OCI-LY1 (cell line): ENCODE measurements around the gene CCNT2.

Experiments used
- CTCF ChIP-seq: fragments of 200-600 bp; sonication (generic), shearing (Covaris generic); IDR thresholded peaks from 2 replicates; pipeline ENCODE4 v1.5.1; 2017; ENCODE audit warnings: mild to moderate bottlenecking, antibody characterized with exemption, low read length, moderate library complexity, mixed read lengths
- EZH2 ChIP-seq: fragments of 200-600 bp; sonication (generic), shearing (Covaris generic); IDR thresholded peaks from 2 replicates; pipeline ENCODE4 v1.8.0; 2017; ENCODE audit warnings: borderline replicate concordance, mixed run types, mild to moderate bottlenecking, antibody characterized with exemption, low read length, moderate library complexity, mixed read lengths

- TF ChIP-seq CTCF (no peak), EZH2 (no peak)
Observed at GRCh38 chr2:134985061-134985460, 66.4 kb downstream of the CCNT2 start.
